NCI-H748 treated with DMSO at 0.1 percent for 48 hours (cell line): ENCODE results near the gene MYO5B.
"Not testable (repeated sequence)": the region's sequence is repeated elsewhere in the genome, so short reads cannot be mapped to it uniquely, and the experiment has no call there.

Experiments
- DNase-seq: peaks from one replicate; lab custom pipeline; 2025; lab: John Stamatoyannopoulos, UW

The MYO5B gene

GRCh38 chr18:49789560-49790134 lies 405.3 kb downstream of the MYO5B start:
- DNase-seq, result not testable (repeated sequence)

DNA sequence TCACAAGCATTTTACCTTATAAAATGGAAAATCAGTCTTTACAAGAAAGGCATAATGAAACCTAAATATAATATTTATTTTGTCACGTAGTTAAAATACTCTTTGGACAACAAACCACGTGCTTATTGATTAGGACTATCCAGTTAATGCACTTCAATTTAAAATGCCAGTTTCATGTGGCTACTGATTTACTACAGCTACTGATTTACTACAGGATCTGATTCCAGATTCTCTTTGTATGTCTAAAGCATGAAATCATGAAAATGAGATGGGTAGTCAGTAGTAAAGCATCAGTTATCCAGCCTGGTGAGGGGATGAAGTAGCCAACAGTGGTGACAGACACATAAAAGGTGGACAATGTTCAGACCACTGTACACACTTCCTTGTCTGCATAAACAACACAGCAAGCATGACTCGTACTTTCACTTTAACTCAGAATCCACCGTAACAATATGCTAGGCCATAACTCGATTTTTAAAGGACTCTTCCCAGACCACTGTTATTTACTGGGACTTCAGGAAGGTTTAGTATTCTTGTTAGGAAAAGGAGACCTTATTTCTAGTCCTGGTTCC lies 406.5 kb downstream of the MYO5B start:
- no peak for DNase-seq

DNA sequence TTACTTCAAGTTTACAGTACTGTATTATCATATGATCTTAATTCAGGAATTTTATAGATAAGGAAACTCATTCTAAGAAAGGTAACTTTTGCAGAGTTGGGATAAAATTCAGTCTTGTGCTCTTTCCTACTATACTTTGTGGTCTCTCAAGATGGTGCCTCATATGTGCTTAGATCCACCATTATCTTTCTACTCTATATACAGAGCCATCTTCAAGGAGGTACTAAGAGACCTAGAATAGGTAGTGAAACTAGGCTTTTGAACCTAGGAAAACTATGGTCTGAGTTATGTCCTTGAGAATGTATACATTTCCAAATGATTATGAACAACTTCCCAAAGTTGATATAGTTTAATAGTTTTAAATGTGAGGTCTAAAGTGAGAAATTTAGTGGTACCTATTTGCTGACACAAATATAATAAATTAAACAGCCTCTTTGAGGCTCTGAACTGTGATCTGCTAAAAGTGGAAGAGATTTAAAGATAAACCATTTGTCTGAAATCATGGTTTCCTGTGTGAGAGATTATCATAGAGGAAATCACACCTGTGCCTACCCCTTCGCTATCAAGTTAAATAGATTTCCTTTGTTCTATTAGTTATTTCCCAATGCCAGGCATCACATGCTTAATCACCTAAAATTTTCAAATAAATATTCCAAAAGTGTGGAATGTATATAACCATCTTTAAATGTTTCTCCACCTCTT lies 408.8 kb downstream of the MYO5B start:
- no peak for DNase-seq

DNA sequence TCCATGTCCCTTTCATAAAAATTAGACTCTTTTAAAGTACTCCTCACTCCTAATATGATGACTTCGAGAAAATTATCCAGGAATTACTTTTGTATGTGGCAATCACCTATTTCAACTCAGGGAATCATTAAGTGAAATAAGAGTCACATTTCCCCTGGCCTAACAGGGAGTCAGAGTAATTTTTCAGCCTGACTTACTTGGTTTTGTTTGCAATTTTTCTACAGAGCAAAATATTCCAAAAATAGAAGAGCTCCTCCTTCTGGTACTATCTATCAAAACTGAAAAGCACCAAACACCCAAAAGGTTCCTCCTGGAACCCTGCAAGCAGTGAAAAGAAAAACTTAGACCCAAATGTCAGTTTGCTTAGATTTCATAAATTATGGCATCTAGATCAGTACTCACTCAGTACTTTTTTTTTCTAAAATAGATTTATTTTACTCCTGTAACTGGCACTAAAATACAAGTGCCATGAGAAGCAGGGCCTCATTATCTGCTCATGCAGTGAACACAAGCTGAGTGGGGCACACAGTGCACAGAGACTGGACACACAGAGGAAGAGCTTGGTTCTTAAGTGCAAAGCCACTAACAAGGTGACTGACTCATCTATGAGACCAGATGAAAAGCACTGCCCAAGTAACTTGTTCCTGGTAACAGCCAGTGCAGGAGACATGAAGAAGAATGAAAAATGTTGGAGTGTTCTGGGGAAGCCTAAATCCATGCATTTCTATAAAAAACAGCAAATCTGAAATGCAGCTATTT lies 410.3 kb downstream of the MYO5B start:
- DNase-seq, result no peak

DNA sequence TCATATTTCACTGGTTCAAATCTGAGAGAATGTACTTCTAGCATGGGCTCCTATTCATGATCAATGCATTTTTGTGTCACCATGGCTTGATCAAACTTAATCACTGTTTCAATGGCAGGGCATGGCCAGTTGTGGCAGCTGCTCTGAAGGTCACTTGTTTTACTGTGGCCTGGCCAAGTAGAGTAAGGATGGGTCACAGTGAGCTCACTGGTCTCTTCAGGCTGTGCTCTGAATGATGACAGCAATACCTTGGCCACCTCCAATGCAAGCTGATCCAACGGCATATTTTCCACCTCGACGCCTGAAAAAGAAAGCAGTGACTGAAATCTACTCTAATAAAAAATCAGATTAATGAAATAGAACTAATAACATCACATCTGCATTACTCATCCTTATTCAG lies 411.3 kb downstream of the MYO5B start:
- not testable (repeated sequence) for DNase-seq

DNA sequence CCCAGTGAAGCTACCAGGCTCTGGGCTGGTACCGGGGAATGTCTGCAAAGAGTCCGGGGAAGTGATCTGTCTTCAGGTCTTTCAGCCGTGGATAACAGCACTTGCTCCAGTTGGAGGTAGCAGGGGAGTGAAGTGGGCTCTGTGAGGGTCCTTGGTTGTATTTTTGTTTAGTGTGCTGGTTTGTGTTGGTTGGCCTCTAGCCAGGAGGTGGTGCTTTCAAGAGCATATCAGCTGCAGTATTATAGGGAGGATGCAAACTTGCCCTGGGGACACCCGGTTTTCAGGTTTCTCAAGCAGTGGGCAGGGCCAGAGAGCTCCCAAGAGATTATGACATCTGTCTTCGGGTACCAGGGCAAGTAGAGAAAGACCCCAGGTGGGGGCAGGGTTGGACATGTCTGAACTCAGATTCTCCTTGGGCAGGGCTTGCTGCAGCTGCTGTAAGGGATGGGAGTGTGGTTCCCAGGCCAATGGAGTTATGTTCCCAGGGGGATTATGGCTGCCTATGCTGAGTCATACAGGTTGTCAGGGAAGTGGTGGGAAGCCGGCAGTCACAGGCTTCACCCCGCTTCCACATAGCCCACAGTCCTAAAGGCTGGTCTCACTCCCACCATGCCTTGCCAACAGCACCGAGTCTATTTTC lies 416.0 kb downstream of the MYO5B start:
- no peak for DNase-seq
